Stimulated activated CD4-positive, alpha-beta T cell treated with anti-CD3 and anti-CD28 coated beads, Interleukin-4, amount 100 ng/mL, for 4 hours (primary cell): ENCODE measurements around the gene NAA38.

ENCODE experiments used
- DNase-seq, 2 experiments: peaks; one replicate each; pipeline ENCODE4 v3.0.0-alpha.2; 2020

Gene NAA38

GRCh38 chr17:7839190-7839875, 18.0 kb downstream of the NAA38 start:
- DNase-seq, result no peak

- peak in 1 of 2 experiments; percentile 62 for DNase-seq
Measured at GRCh38 chr17:7838090-7839075, 19.0 kb downstream of the NAA38 start.

- DNase-seq, result no peak
Measured at GRCh38 chr17:7837408-7838088, 19.8 kb downstream of the NAA38 start.

GRCh38 chr17:7836596-7837407, 20.6 kb downstream of the NAA38 start:
- peak; percentile 55 to 73 for DNase-seq

- DNase-seq, result peak in 1 of 2 experiments; percentile 51
Measured at GRCh38 chr17:7835814-7836595, 21.4 kb downstream of the NAA38 start.

- peak; percentile 88 to 92 for DNase-seq
Measured at GRCh38 chr17:7834957-7835813, 22.2 kb downstream of the NAA38 start.

- peak in 1 of 2 experiments; percentile 47 for DNase-seq
Measured at GRCh38 chr17:7834542-7834956, 22.8 kb downstream of the NAA38 start.

GRCh38 chr17:7833795-7834541, 23.4 kb downstream of the NAA38 start, which contains the start of gene KDM6B:
TSS of gene KDM6B (plus strand) at chr17:7834217. CDS start at chr17:7845555, 11,338 bp downstream.
- DNase-seq, result peak; percentile 82 to 84

- DNase-seq, result no peak
Measured at GRCh38 chr17:7833011-7833794, 24.2 kb downstream of the NAA38 start.

GRCh38 chr17:7832431-7832830, 24.9 kb downstream of the NAA38 start:
- DNase-seq, result no peak

- no peak for DNase-seq
Measured at GRCh38 chr17:7831233-7831632, 26.1 kb downstream of the NAA38 start.

GRCh38 chr17:7830616-7831015, 26.7 kb downstream of the NAA38 start:
- DNase-seq, result no peak

GRCh38 chr17:7825206-7825990, 32.0 kb downstream of the NAA38 start:
- no peak for DNase-seq

- no peak for DNase-seq
Measured at GRCh38 chr17:7824021-7824924, 33.1 kb downstream of the NAA38 start.

GRCh38 chr17:7823581-7824001, 33.8 kb downstream of the NAA38 start:
- no peak for DNase-seq

GRCh38 chr17:7822126-7822525, 35.2 kb downstream of the NAA38 start:
- no peak for DNase-seq

- no peak for DNase-seq
Measured at GRCh38 chr17:7820231-7820630, 37.1 kb downstream of the NAA38 start.
